ENCODE results near the gene RAB35.

Gene RAB35

DNA sequence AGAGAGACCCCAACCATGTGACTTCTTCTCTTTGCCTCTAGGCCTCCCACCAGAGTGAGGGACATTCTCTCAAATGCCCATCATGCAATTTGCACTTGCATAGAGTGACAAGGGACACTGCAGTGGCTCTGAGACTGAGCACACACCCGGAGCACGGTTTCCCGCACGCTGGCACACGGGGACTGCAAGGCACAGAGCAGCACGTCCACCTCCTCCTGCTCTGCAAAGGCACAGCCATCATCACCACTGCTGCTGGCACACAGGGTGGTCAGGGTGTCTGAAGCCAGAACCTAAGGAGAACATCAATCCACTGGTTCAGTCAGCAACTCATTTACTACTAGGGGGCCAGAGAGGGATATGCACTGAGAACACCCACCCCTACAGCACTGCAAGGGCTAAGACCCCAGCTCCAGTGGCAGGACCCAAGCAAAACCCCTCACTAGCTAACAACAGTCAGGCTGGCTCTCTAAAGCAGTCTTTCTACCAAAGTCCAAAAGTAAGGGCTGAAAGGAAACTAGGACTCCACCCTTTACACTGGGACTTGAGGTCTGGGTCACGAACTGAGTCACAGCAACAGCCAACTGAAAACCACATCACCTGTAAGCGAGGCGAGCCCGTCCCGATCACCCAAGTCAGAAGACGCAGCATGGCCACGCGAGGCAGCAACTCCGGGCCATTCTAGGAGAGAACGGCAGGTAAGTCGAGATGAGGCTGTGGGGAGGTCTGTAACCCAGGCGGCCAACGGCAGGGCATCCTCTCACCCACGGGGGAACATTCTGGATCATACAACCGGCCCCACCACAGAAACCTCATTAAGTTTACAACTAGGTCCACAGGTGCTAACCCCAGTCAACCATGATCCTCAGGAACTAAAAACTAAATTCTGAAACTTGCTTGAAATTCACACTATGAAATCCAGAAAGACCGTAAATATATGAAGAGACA is 40.0 kb upstream of the RAB35 start:
- TF ChIP-seq, protein P1, sequence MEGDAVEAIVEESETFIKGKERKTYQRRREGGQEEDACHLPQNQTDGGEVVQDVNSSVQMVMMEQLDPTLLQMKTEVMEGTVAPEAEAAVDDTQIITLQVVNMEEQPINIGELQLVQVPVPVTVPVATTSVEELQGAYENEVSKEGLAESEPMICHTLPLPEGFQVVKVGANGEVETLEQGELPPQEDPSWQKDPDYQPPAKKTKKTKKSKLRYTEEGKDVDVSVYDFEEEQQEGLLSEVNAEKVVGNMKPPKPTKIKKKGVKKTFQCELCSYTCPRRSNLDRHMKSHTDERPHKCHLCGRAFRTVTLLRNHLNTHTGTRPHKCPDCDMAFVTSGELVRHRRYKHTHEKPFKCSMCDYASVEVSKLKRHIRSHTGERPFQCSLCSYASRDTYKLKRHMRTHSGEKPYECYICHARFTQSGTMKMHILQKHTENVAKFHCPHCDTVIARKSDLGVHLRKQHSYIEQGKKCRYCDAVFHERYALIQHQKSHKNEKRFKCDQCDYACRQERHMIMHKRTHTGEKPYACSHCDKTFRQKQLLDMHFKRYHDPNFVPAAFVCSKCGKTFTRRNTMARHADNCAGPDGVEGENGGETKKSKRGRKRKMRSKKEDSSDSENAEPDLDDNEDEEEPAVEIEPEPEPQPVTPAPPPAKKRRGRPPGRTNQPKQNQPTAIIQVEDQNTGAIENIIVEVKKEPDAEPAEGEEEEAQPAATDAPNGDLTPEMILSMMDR (IDR thresholded peaks at IDR 0.05; ENCODE audit: insufficient read depth, low read depth, low read length, missing control alignments) = no peak
- no peak for DNase-seq (ENCODE audit: low read depth)
- H3K4me3 ChIP-seq (ENCODE audit: low read length) = no peak overlapping the region

DNA sequence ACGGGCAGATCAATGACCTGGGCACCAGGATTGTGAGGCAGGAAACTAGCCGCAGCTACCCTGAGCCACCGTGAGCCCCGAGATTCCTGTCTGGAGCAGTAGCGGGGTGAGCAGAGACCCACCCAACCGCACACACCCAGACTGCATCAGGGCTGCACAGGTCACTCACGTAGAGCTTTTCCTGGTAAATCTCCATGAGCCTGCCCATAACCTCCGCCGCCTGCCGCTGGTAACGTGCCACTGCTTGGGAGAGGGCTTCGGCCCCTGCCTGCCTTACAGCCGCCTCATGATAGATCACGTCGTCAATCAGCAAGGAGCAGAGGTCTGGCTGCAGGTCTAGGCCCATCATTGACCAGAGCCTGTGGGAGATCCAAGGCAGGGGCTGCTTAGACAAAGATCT is 38.5 kb upstream of the RAB35 start:
- DNase-seq (ENCODE audit: low read depth) = no peak
- TF ChIP-seq, protein P1 (IDR thresholded peaks at IDR 0.05; ENCODE audit: insufficient read depth, low read depth, low read length, missing control alignments) = no peak
- H3K4me3 ChIP-seq (ENCODE audit: low read length) = no peak overlapping the region

DNA sequence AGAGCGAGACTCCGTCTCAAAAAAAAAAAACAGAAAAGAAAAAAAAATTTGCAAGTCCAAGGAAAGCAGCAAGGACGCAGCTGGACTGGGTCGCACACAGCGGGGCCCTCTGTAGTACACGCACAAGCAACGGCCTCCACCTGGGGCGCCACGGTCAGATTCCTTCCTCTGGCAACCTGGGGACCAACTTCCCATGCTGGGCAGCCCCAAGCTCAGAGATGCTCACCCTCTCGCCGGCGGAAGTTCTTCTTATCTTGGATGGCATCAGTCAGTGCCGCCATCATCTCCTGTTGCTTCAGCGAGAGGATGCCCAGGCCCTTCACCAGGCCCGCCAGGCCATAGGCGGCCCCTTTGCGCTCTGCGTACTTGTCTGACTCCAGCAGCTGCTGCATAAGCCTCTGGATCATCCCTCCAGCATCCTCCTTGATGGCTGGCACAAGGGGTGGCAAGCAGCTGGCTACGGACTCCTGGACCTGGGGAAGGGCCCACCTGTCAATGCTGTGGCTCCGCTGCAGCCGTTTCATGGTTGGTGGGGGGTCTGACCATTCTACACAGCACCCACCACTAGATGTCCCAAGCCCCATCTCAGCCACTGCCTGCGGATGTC is 34.5 kb upstream of the RAB35 start:
- TF ChIP-seq, protein P1 (IDR thresholded peaks at IDR 0.05; ENCODE audit: insufficient read depth, low read depth, low read length, missing control alignments) = no peak
- no peak overlapping the region for H3K4me3 ChIP-seq (ENCODE audit: low read length)

DNA sequence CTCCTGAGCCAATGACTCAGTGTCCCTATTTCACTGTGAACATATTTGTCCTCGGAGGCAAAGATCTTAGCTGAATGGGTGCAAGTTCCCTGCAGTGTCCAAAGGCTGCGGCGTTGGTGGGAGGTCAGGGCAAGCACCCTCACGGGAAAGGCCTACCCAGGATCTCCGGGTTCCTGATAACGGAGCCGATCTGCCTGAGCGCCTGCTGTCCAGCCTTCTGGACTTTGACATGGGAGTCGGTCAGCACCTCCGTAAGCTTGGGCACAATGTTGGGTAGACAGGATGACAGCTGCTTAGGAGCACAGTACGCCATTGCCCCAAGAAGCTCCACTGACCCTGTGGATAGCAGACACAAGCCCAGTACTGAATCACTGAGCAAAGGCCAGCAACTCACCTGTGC is 31.5 kb upstream of the RAB35 start:
- TF ChIP-seq, protein P1 (IDR thresholded peaks at IDR 0.05; ENCODE audit: insufficient read depth, low read depth, low read length, missing control alignments) = no peak
- no peak for DNase-seq (ENCODE audit: low read depth)
- H3K4me3 ChIP-seq (ENCODE audit: low read length) = no peak overlapping the region

More for the DNA sequence above, 34.5 kb upstream of the RAB35 start:
- no peak for DNase-seq (ENCODE audit: low read depth)

DNA sequence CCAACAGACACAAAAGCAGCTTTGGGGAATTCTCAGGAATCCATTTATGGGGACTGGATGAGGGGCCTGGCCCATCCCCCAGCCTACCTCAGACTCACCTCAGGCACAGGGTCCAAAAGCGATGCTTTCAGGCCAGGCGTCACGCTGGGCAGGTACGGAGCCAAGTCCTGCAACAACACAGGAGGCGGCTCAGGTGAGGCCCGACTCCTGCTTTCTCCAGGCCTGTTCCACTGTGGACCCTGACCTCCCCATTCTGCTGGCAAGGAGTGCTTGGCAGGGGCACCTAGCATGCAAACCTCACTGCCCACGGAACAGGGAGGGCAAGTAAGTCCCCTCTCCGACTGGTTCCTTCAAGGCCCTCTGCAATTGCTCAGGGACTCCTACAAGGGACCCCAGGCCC is 28.6 kb upstream of the RAB35 start:
- TF ChIP-seq, protein P1 (IDR thresholded peaks at IDR 0.05; ENCODE audit: insufficient read depth, low read depth, low read length, missing control alignments) = no peak
- DNase-seq (ENCODE audit: low read depth) = no peak
- H3K4me3 ChIP-seq (ENCODE audit: low read length) = no peak overlapping the region

DNA sequence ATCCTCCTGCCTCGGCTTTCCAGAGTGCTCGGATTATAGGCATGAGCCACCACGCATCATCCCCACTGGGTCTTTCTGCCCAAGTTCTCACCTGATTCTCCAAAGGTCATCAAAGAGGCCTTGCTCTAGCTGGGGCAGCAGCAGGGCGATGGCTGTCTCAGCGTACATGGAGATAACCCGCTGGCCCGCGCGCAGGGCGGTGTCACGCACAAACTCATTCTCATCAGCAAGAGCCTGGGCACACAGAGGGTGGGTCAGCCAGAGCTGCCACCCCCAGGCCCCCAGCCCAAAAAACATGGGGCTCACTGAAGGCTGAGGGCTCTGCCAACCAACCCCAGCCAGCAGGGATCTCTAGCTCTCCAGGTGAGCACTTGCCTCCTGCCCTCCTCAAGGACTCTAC is 27.7 kb upstream of the RAB35 start:
- no peak overlapping the region for H3K4me3 ChIP-seq (ENCODE audit: low read length)
- no peak for DNase-seq (ENCODE audit: low read depth)
- TF ChIP-seq, protein P1 (IDR thresholded peaks at IDR 0.05; ENCODE audit: insufficient read depth, low read depth, low read length, missing control alignments) = no peak

All from epithelial cell of esophagus (primary cell).